SW480 (cell line): ENCODE measurements around the gene LINGO1.

Experiments used
- DNase-seq: peaks from one replicate; pipeline ENCODE4 v3.0.0-alpha.2; 2016; ENCODE audit warnings: low spot score

The LINGO1 gene

GRCh38 chr15:77657634-77658238 is 25.0 kb upstream of the LINGO1 start:
- no peak for DNase-seq

- DNase-seq = no peak
Observed at GRCh38 chr15:77656294-77656693, 23.6 kb upstream of the LINGO1 start.

- peak; percentile 42 for DNase-seq
Observed at GRCh38 chr15:77654975-77655374, 22.3 kb upstream of the LINGO1 start.

- DNase-seq = no peak
Observed at GRCh38 chr15:77653832-77654480, 21.2 kb upstream of the LINGO1 start.

GRCh38 chr15:77650265-77650664 is 17.6 kb upstream of the LINGO1 start:
- no peak for DNase-seq

- DNase-seq = no peak
Observed at GRCh38 chr15:77649610-77650009, 16.9 kb upstream of the LINGO1 start.

- no peak for DNase-seq
Observed at GRCh38 chr15:77649017-77649416, 16.3 kb upstream of the LINGO1 start.

GRCh38 chr15:77647961-77648360 is 15.2 kb upstream of the LINGO1 start:
- no peak for DNase-seq

GRCh38 chr15:77646104-77646694 is 13.5 kb upstream of the LINGO1 start:
- DNase-seq = no peak

GRCh38 chr15:77645602-77646001 is 12.9 kb upstream of the LINGO1 start:
- no peak for DNase-seq

GRCh38 chr15:77644543-77645247 is 12.0 kb upstream of the LINGO1 start:
- DNase-seq = no peak

GRCh38 chr15:77643764-77644163 is 11.1 kb upstream of the LINGO1 start:
- DNase-seq = no peak

GRCh38 chr15:77642793-77643430 is 10.2 kb upstream of the LINGO1 start:
- no peak for DNase-seq

- DNase-seq = no peak
Observed at GRCh38 chr15:77641999-77642398, 9.3 kb upstream of the LINGO1 start.

GRCh38 chr15:77640615-77641014 is 7.9 kb upstream of the LINGO1 start:
- DNase-seq = no peak

- DNase-seq = no peak
Observed at GRCh38 chr15:77639431-77639830, 6.7 kb upstream of the LINGO1 start.

- DNase-seq = no peak
Observed at GRCh38 chr15:77637851-77638692, 5.4 kb upstream of the LINGO1 start.

- DNase-seq = no peak
Observed at GRCh38 chr15:77636209-77636608, 3.5 kb upstream of the LINGO1 start.

GRCh38 chr15:77634266-77634962 is 1.7 kb upstream of the LINGO1 start:
- peak; percentile 63 for DNase-seq

- peak; percentile 21 for DNase-seq
Observed at GRCh38 chr15:77633913-77634265, 1.2 kb upstream of the LINGO1 start.
